ENCODE results near the gene ELMO1. TPM values are rescaled to one million over a fixed set of nuclear protein-coding genes. Genes with fewer than 3 reads are reported as not detected.

Gene ELMO1
- total RNA-seq, 1 donor from 2014 or later: 53.8 TPM

DNA sequence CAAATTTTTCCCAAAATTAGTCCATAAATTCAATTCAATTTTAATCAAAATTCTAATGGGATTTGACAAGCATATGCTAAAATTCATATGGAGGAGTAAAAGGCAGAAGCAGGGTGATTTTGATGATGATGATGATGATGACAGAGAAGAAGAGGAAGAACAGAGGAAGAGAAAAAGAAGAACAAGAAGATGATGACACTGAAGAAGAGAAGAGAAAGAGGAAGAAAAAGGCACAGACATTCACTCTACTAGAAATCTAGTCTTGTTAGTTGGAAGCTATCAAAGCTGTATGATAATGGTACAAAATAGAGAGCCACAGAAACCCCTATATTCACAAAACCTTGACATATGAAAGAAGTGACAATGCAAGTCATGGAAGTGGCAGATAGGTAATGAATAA is 157.9 kb downstream of the ELMO1 start:
- ATAC-seq (no peak), DNase-seq (no peak)
- Histone ChIP-seq H3K4me1 (peaks cover 21% of the 10 kb centered on the region), H3K27me3 (no peaks in the 10 kb centered on the region), H3K27ac (no peak overlapping the region), H3K36me3 (no peaks in the 10 kb centered on the region), H3K9me3 (no peaks in the 10 kb centered on the region), H3K4me3 (no peak overlapping the region)
- TF ChIP-seq, protein P1, sequence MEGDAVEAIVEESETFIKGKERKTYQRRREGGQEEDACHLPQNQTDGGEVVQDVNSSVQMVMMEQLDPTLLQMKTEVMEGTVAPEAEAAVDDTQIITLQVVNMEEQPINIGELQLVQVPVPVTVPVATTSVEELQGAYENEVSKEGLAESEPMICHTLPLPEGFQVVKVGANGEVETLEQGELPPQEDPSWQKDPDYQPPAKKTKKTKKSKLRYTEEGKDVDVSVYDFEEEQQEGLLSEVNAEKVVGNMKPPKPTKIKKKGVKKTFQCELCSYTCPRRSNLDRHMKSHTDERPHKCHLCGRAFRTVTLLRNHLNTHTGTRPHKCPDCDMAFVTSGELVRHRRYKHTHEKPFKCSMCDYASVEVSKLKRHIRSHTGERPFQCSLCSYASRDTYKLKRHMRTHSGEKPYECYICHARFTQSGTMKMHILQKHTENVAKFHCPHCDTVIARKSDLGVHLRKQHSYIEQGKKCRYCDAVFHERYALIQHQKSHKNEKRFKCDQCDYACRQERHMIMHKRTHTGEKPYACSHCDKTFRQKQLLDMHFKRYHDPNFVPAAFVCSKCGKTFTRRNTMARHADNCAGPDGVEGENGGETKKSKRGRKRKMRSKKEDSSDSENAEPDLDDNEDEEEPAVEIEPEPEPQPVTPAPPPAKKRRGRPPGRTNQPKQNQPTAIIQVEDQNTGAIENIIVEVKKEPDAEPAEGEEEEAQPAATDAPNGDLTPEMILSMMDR (IDR thresholded peaks at IDR 0.05): no peak
- intact Hi-C loops (cut with DNase I): no loop called here

DNA sequence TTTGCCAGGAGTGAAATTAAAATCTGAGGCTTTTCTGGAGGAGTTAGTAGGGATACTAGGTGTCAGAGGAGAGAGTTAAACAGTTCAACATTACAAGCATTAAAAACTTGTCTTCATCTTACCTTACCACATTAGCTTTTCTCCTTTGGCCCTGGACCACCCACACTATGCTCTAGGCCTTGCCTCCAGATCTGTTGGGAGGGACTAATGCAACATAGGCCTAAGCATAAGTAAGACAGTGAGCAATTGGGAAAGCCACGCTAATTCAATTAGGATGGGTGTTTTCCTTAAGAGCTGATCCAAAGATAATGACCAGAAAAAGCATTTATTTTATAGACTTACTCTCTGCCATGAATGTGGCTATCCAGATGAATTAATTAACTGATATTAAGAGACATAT is 158.9 kb downstream of the ELMO1 start:
- intact Hi-C loops (cut with DNase I): no loop called here

DNA sequence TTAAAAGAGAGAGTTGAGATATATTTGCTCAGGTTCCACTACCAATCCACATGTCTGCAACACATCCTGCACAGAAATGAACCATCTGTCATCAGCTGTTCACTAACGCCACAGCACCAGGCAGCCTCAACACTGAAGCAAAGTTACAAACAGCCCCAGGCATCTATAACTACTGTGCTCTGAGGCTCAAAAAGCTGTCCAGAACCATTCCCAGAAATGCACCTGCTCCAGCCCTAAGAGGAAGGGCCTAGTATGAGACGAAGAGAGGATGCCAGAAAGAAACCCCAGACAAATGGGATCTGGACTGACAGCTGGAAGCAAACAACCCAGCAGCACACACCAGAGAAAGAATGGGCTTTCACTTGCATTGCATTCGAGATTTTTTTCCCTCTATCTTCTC is 159.3 kb downstream of the ELMO1 start:
- H3K27ac ChIP-seq: peak overlapping the region; percentile 31
- no peaks in the 10 kb centered on the region for H3K27me3 ChIP-seq
- H3K36me3 ChIP-seq: no peaks in the 10 kb centered on the region
- ATAC-seq (no peak), DNase-seq (no peak)
- H3K4me3 ChIP-seq: no peak overlapping the region
- H3K4me1 ChIP-seq: peaks cover 28% of the 10 kb centered on the region
- no peaks in the 10 kb centered on the region for H3K9me3 ChIP-seq
- TF ChIP-seq, protein P1 (IDR thresholded peaks at IDR 0.05): no peak
- intact Hi-C loops (cut with DNase I): no loop called here

More for the DNA sequence above, 158.9 kb downstream of the ELMO1 start:
- Histone ChIP-seq H3K9me3 (no peaks in the 10 kb centered on the region), H3K4me1 (peaks cover 26% of the 10 kb centered on the region), H3K27ac (peak overlapping the region; percentile 31), H3K4me3 (no peak overlapping the region), H3K36me3 (no peaks in the 10 kb centered on the region), H3K27me3 (no peaks in the 10 kb centered on the region)
- TF ChIP-seq, protein P1 (IDR thresholded peaks at IDR 0.05): no peak
- DNase-seq (no peak), ATAC-seq (no peak)

DNA sequence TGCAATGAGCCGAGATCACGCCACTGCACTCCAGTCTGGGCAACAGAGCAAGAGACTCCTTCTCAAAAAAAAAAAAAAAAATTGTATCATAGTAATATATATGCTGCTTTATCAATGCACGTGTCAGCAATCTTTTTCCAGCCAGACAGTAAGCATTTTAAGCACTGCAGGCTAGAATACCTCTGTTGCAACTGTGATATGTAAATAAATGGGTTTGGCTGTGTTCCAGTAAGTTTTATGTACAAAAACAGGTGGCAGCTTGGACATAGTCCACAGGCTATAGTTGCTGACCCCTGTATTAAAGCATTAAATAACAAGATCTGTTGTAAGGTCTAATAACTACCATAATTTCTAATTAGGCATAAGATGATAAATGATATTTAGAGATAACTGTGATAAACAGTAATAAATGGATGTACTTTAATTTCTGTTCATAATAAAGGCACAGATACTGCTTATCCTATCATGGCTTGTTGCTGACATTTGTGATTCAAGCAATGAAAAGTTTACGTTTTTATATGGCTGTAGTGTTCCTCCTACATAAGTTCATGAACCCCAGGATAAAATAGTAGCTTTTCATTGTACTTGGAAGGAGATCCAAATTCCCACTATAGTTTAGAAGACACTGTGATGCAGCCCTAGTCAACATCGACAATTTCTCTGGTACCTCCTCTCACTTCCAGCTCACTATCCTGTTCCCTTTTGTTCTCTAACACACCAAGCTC is 161.4 kb downstream of the ELMO1 start:
- TF ChIP-seq, protein P1 (IDR thresholded peaks at IDR 0.05): no peak
- no peaks in the 10 kb centered on the region for H3K9me3 ChIP-seq
- no peak overlapping the region for H3K4me3 ChIP-seq
- no peaks in the 10 kb centered on the region for H3K27me3 ChIP-seq
- no peak for DNase-seq
- H3K36me3 ChIP-seq: no peaks in the 10 kb centered on the region
- no peak for ATAC-seq
- H3K4me1 ChIP-seq: peaks cover 44% of the 10 kb centered on the region
- no peak overlapping the region for H3K27ac ChIP-seq
- intact Hi-C loops (cut with DNase I): no loop called here

DNA sequence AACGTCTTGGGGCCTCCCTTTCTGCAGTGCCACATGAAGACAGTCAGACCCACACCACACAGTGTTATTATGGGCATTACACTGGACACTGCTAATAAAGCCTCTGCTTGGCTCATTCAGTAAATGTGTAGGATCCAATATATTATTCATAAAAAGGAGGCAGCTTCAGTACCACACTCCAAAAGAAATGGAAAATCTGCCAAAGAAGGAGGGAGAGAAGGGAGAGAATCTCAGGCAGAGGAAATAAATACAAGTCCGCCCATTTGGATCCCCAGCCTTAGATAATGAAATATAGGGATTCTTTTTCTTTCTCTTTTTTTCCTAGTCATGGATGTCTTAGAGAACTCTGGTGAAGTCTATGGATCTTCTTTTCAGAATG is 162.2 kb downstream of the ELMO1 start:
- Histone ChIP-seq H3K4me3 (no peak overlapping the region), H3K27ac (no peak overlapping the region), H3K4me1 (peaks cover 44% of the 10 kb centered on the region), H3K9me3 (no peaks in the 10 kb centered on the region), H3K36me3 (no peaks in the 10 kb centered on the region), H3K27me3 (no peaks in the 10 kb centered on the region)
- DNase-seq: no peak
- TF ChIP-seq, protein P1 (IDR thresholded peaks at IDR 0.05): no peak
- ATAC-seq: no peak
- intact Hi-C loops (cut with DNase I): no loop called here
